ENCODE data around the gene IMPG1.

IMPG1 gene

GRCh38 chr6:75884822-75885221, 187.6 kb downstream of the IMPG1 start:
- DNase-seq = no peak

GRCh38 chr6:75882734-75883133, 189.7 kb downstream of the IMPG1 start:
- peak; percentile 88 for DNase-seq

GRCh38 chr6:75880305-75880704, 192.2 kb downstream of the IMPG1 start:
- no peak for DNase-seq

GRCh38 chr6:75876152-75876551, 196.3 kb downstream of the IMPG1 start:
- peak; percentile 13 for DNase-seq

GRCh38 chr6:75874224-75874623, 198.2 kb downstream of the IMPG1 start:
- no peak for DNase-seq

Measured in HCEC 1CT (cell line).